NCI-H82 treated with DMSO at 0.1 percent for 48 hours (cell line): ENCODE results near the gene IGF1R.

Experiments
- DNase-seq: peaks from one replicate; lab custom pipeline; 2025; ENCODE audit not compliant: unreplicated experiment; lab: John Stamatoyannopoulos, UW

Gene IGF1R

GRCh38 chr15:98937413-98938104 is 289.2 kb downstream of the IGF1R start:
- DNase-seq: no peak

GRCh38 chr15:98938105-98938417 is 289.7 kb downstream of the IGF1R start:
- no peak for DNase-seq

GRCh38 chr15:98938799-98939198 is 290.5 kb downstream of the IGF1R start:
- no peak for DNase-seq

- no peak for DNase-seq
Measured at GRCh38 chr15:98939311-98940080, 291.2 kb downstream of the IGF1R start.

GRCh38 chr15:98941595-98942255 is 293.4 kb downstream of the IGF1R start:
- no peak for DNase-seq

- DNase-seq: no peak
Measured at GRCh38 chr15:98942431-98942830, 294.1 kb downstream of the IGF1R start.

- no peak for DNase-seq
Measured at GRCh38 chr15:98943051-98943508, 294.7 kb downstream of the IGF1R start.

GRCh38 chr15:98943601-98944151 is 295.3 kb downstream of the IGF1R start:
- no peak for DNase-seq

GRCh38 chr15:98946301-98947255 is 298.2 kb downstream of the IGF1R start:
- DNase-seq: no peak

- no peak for DNase-seq
Measured at GRCh38 chr15:98948456-98948855, 300.1 kb downstream of the IGF1R start.

- DNase-seq: no peak
Measured at GRCh38 chr15:98948941-98949340, 300.6 kb downstream of the IGF1R start.

GRCh38 chr15:98949624-98950023 is 301.3 kb downstream of the IGF1R start:
- DNase-seq: no peak

- no peak for DNase-seq
Measured at GRCh38 chr15:98950248-98950647, 301.9 kb downstream of the IGF1R start.

GRCh38 chr15:98951004-98951403 is 302.7 kb downstream of the IGF1R start:
- no peak for DNase-seq

- DNase-seq: no peak
Measured at GRCh38 chr15:98951493-98952320, 303.4 kb downstream of the IGF1R start.

GRCh38 chr15:98952381-98952803 is 304.1 kb downstream of the IGF1R start:
- no peak for DNase-seq

GRCh38 chr15:98953000-98953787 is 304.9 kb downstream of the IGF1R start:
- no peak for DNase-seq

- no peak for DNase-seq
Measured at GRCh38 chr15:98953968-98954367, 305.6 kb downstream of the IGF1R start.

GRCh38 chr15:98954411-98954810 is 306.1 kb downstream of the IGF1R start:
- DNase-seq: no peak
